ENCODE results near the gene RABGEF1.

- no peak for TF ChIP-seq CTCF (conservative IDR thresholded peaks at IDR 0.05)
- TF ChIP-seq ZFX (IDR thresholded peaks at IDR 0.05), result no peak
Measured at GRCh38 chr7:66841898-66842297, 101.4 kb downstream of the RABGEF1 start.
